GM12873 (cell line): ENCODE measurements around the gene EPOP.

Source experiments
- TF ChIP-seq, protein P1 (sequence below): IDR thresholded peaks from 2 replicates; pipeline ENCODE4 v1.5.1; 2012; ENCODE audit warnings: low read depth, mild to moderate bottlenecking, moderate library complexity, low read length, control low read depth; ENCODE audit not compliant: insufficient read depth; ENCODE audit errors: missing control alignments

Gene EPOP

DNA sequence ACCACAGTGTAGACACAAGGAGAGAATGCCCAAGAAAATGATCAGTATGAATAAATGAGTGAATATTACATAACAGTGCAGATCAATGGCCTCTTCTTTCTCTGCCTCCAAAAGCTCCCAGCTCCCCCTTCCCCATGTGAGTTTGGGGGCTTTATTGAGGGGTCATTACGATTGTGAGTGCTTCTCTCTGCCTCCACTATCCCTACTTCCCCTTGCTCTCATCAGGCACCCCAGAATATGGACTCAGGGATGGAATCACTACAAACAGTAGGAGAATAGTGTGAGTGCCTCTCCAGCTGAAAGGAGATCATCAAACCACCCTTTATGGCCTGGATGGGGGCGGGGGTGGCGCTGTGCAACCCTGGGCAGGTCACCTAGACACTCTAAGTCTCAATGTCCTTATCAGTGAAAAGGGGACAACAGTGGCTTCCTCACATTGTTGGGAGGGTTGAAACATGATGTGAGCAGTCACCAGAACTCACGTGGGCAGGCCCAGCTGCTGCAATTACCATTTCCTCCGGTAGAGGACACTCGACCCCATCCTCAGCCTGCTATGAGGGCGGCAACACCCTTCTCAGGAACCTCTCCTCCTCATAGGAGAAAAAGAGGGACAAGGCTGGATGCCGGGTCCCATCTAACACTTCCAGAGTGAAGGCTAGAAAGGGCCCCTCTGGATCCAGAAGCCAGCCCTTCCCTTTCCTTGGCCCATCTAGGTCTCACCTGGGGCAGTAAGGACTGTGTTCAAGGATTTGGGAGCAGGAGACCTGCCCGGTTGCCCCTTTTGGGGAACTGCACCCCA is 2.1 kb upstream of the EPOP start:
- TF ChIP-seq, protein P1, sequence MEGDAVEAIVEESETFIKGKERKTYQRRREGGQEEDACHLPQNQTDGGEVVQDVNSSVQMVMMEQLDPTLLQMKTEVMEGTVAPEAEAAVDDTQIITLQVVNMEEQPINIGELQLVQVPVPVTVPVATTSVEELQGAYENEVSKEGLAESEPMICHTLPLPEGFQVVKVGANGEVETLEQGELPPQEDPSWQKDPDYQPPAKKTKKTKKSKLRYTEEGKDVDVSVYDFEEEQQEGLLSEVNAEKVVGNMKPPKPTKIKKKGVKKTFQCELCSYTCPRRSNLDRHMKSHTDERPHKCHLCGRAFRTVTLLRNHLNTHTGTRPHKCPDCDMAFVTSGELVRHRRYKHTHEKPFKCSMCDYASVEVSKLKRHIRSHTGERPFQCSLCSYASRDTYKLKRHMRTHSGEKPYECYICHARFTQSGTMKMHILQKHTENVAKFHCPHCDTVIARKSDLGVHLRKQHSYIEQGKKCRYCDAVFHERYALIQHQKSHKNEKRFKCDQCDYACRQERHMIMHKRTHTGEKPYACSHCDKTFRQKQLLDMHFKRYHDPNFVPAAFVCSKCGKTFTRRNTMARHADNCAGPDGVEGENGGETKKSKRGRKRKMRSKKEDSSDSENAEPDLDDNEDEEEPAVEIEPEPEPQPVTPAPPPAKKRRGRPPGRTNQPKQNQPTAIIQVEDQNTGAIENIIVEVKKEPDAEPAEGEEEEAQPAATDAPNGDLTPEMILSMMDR, result peak; percentile 99

DNA sequence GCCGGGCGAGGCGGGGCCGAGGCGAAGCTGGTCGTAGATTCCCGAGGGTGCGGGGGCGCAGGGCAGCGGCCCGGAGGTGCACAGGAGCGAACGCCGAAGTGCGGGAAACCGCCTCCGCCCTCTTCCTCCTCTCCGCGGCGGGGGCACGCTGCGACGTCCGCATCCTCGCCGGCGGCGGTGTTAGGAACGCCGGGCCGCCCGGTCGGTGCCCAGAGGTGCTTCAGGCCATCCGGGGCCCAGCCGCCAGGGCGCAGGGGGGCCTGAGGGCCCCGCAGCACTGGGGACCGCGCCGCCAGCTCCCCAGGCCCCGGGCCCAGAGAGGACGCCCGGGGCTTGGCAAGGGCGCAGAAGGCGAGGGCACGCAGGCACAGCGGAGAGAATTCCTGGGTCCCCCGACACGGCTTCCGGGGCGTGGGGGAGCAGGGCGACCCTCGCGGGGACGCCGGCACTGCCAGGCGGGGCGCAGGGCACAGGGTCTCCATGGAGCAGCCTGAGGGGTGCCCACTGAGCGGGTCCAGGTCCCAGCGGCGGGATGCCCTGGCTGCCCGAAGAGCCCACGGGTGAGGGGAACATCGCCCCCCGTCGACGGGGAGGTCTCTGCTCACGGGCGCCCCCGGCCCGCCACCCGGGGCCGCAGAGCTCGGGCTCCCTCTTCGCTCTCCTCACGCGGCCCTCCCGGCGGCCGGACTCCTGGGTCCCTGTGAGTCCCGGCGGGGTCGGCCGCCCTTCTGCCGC is 576 bp downstream of the EPOP start:
- TF ChIP-seq, protein P1, result peak; percentile 15

DNA sequence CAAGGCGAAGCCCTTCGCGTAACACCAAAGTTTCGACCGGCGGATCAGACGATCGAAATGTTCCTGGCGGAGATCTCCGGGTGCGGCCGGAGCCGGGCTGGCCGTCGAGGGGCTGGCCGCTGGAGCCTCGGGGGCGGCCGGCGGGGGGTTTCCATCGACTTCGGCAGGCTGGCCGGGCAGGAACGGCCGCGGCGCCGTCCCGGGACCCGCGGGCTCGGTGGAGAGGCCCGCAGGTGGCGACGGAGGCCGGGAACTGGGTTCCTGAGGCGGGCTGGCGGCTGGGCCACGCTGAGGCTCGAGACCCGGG is 1.1 kb downstream of the EPOP start:
- TF ChIP-seq, protein P1, result no peak

DNA sequence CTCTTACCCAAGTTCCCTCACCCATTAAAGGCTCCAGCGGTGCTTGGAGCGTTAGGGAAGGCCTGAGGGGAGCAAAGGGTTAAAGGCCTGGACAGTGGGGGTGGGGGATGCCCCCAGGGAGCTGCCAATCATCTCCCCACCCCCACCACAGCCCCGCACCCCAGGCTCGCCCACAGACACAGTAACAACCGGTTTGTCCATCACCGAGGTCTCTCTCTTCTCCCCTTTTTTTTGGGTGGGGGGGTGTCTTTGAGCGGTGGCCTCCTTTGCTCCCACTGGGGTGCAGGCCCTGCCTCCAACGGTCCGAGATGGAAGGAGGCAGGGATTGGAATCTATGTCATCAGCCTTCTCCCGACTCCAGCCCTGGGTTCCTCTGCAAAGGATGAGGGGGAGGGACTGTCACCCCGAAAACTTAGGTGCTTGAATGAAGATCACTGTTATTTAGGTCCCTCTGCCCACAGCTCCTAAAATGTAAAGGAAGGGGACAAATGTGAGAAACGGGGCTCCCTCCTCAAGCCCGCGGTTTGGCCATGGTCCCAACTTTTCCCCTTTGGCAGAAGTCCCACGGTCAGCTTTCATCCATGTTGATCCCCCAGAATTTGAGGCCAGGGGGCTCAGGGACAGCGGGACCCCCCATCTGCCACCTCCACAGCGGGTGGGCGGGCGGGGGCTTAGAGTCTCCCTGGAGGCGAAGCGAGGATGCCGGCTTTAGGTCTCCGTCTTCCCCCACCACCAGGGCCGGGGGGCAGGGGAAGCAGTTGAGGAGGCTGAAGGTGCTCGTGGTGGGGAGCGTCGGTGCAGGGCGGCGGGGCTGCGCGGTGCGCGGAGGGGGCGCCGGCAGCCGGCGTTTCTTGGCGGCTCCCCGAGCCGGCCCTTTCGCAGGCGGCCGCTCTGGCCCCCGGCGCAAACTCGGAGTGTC is 1.7 kb downstream of the EPOP start:
- TF ChIP-seq, protein P1, result no peak

DNA sequence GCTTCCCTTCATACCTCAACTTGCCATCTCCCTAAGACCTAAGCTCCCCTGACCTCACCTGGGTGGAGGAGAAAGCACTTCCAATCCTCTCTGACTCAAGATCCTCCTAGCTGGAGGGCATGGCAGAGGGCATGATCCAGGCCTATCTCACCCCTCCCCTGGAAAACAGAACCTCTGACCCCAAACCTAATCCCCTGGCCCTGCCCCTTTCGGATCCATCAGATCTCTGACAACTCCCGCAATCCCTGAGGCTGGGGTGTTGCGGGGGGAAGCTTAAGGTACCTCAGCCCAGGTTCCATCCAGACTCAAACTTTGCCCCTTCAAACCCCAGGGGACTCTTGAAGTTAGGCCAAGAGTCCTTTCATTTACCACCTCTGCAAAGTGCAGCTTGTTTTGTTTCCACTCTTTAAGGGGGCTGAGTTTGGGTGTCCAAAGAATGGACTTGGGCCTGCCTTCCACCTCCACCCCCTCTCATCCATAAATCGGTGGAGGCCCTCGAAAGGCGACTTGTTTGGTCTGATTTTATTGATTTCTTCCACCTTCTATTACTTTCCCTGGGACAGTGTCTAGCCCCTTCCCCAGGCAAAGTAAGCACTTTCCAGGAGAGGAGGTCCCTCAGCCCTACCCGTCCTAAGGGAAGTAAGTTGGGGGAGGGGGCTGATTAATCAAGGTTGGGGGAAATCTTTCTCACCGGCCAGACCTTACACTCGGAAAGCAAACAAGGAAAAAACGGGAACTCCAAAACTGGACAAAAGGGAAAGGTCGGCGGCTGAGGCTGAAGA is 2.6 kb downstream of the EPOP start:
- TF ChIP-seq, protein P1, result no peak

DNA sequence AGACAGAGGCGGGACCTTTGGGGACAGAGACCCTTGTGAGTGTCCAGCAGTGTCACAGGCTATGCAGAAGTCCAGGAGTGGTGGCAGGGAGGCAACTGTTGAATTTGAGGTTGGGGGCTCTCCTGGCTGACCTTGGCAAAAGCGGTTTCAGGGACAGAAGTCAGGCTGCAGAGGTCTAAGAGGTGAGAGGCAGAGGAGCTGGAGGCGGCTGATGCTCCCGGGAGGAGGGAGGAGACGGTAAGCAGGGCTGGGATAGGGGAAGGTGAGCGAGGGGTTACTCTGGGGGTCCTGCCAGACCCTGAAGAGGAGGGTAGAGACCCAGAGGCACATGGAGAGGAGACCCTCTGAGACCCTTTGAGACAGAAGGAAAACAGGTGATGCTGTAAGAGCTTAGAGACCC is 5.2 kb downstream of the EPOP start:
- TF ChIP-seq, protein P1, result no peak
